NCI-H510A treated with DMSO at 0.1 percent for 48 hours (cell line): Measurements from ENCODE around the gene NOLC1.
"Not testable (repeated sequence)": the region's sequence is repeated elsewhere in the genome, so short reads cannot be mapped to it uniquely, and the experiment has no call there.

Experiments
- DNase-seq: peaks from one replicate; lab custom pipeline; 2025; lab: John Stamatoyannopoulos, UW

Gene NOLC1

DNA sequence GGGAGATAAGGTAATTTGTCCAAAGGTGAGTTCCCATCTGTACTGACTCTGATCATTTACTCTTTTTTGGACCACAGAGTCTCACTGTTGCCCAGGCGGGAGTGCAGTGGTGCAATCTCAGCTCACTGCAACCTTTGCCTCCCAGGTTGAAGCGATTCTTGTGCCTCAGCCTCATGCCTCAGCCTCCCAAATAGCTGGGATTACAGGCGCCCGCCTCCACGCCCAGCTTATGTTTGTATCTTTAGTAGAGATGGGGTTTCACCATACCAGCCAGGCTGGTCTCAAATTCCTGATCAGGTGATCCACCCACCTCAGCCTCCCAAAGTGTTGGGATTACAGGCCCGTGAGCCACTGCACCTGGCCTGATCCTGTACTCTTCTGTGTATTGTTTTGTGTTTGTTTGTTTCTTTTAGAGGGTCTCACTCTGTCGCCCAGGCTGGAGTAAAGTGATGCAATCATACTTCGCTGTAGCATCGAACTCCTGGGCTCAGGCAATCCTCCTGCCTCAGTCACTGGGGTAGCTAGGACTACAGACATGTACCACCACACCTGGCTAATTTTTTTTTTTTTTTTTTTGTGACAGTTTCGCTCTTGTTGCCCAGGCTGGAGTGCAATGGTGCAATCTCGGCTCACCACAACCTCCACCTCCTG, 2.4 kb downstream of the NOLC1 start:
- no peak for DNase-seq

DNA sequence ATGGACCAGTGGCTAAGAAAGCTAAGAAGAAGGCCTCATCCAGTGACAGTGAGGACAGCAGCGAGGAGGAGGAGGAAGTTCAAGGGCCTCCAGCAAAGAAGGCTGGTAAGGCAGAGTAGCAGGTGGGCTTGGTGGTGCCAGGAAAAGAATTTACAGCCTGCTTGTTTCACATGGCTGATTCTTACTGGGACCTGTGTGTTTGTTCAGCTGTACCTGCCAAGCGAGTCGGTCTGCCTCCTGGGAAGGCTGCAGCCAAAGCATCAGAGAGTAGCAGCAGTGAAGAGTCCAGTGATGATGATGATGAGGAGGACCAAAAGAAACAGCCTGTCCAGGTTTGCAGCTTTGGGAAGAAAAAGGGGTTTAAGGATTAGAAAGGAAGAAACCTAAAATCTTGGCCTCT, 5.0 kb downstream of the NOLC1 start:
- DNase-seq: peak; percentile 88

- DNase-seq: no peak
These were observed 6.9 kb downstream of the NOLC1 start for GRCh38 chr10:102159051-102159597.

DNA sequence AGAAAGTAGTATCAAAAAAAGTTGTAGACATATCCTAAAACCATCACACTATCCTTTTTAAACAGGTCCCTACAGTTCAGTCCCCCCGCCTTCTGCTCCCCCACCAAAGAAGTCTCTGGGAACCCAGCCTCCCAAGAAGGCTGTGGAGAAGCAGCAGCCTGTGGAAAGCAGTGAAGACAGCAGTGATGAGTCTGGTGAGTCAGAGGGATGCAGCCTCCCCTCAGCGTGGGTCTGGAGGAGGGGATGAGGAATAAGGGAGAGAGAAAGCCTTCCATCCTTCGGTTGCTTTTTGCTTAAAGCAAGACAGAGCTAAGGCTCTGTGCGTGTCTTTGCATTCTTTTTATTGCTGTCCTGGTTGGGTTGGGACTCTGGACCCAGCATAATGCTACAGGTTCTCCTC, 7.6 kb downstream of the NOLC1 start:
- DNase-seq: no peak

DNA sequence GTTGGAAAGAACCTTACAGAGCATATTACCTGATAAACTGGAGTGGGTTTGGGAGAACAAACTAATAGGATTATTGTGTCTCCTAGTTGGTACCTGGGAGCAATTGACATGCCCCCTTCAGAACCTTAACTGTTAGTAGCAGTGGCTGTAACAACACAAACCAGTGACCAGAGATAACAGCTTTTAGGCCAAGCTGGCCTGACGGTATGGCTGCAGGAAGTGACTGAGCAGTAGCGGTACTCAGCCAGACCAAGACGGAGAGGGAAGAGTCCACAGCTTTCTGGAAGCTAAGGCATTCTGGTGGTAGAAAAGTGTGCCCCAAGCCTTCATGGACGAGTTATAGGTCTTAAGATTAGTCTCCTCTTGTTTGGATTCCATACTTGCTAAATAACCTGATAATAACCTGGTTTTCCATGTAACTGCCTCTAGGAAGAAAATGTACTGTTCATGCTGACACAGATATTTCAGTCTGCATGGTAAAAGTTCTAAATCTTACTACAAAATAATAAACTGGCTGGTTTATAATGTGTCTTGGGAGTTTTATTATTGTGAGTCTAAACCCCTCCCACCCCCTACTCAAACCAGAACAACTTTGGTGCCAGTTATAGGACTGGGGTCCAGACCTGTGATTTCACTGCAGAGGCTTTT, 11.3 kb downstream of the NOLC1 start:
- no peak for DNase-seq

DNA sequence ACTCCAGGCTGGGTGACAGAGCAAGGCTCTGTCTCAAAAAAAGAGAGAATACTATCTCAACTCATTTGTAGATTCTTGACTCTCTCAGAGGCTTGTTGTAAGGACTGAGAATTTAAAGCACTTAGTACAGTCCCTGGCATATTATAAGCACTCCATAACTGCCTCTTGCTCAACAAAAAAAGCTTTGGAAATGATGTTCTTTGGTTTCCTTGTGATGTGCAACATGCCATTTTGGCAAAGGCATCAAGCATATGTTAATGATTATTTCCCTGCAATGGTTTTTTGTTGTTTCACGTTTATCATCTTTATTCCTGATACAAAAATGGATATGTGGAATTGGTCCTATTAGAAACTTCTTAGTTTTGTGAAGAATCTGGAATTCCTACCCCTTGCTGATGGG, 15.7 kb downstream of the NOLC1 start:
- DNase-seq: no peak

- DNase-seq: no peak
These were observed 18.4 kb downstream of the NOLC1 start for GRCh38 chr10:102170602-102171001.

DNA sequence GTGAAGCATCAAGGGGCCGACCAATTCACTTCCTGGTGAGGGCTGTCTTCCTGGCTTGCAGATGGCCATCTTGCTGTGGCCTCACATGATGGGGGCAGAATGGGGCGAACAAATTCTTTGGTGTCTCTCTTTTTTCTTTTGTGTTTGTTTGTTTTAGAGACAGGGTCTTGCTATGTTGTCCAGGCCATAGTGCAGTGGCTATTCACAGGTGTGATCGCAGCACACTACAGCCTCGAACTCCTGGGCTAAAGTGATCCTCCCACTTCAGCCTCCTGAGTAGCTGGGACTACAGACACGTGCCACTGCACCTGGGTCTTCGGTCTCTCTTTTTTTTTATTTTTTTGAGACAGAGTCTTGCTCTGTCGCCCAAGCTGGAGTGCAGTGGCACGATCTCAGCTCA, 20.1 kb downstream of the NOLC1 start:
- DNase-seq: no peak

DNA sequence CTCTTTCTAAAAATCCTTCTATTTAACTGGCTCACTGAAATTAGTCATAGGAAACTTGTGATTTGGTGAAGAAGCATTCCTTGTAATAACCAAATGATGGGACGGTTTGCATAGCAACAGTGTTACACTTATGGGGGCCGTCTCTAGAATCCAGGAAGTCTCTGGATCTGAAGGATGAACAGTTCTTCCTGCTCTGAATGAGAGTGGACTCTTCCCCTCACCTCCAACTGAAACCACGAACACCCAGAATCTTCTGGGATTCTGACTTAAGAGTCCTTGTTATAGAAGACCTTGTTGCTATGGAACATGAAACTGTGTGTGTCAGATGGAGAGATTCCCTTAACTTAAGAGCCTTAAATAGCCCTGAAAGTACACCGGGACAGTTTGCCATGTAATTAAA, 23.2 kb downstream of the NOLC1 start:
- no peak for DNase-seq

GRCh38 chr10:102184606-102185005, 32.4 kb downstream of the NOLC1 start:
- DNase-seq: no peak

GRCh38 chr10:102185272-102185671, 33.1 kb downstream of the NOLC1 start:
- DNase-seq: no peak

DNA sequence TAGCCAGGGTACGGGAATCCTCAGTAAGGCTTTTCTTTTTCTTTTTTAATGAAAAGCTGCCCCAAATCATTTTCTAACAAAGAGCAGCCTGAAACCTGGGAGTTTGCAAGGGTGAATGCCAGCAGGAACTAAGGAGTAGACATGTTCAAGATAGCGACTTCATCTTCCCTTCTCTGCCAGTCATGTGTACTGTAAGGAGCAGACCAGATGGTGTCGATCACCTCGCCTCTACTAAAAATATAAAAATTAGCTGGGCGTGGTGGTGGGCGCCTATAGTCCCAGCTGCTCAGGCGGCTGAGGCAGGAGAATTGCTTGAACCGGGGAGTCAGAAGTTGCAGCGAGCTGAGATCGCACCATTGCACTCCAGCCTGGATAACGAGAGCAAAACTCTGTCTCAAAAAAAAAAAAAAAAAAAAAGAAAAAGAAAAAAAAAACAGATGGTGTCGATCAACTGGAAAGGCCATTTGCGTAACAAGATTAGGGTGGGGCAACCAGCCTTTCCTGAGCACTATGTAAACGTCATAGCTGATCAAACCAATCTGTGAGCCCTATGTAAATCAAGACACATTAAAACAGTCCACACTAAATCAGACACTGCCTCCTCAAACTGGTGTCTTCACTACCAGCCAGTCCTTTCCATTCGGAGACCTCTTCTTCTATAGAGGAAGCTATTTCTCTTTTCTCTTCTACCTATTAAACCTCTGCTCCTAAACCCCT, 33.8 kb downstream of the NOLC1 start:
- no peak for DNase-seq

- DNase-seq: no peak
These were observed 36.2 kb downstream of the NOLC1 start for GRCh38 chr10:102188298-102188940.

DNA sequence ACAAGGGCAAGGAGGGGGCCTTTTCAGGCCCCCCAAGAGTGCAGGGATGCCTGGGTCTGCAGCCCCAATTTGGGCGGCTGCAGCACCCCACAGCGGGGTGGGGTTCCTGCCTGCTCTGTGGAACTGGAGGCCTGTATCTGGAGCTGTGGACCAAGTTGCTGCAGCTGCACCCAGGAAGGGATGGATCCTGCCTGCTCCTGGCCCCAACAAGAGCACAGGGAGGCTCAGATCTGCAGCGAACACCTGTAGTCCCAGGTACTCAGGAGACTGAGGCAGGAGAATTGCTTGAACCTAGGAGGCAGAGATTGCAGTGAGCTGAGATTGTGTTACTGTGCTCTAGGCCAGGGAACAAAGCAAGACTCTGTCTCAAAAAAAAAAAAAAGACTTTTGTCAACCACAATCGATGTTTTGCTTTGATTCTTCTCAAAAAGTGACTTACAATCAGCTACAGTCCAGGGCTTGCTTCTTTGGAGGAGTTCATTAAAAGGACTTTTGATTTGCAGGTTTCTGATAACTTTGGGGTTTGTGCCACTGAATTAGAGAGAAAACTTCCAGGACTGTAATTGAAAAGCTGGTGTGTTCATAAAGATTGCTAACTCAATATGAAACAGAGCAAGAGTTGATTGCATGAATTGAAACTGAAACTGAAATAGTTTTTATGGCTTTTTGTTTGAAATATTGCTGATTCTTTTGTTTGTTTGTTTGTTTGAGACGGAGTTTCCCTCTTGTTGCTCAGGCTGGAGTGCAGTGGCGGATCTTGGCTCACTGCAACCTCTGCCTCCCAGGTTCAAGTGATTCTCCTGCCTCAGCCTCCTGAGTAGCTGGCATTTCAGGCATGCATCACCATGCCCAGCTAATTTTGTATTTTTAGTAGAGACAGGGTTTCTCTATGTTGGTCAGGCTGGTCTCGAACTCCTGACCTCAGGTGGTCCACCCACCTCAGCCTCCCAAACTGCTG, 37.0 kb downstream of the NOLC1 start:
- DNase-seq: not testable (repeated sequence)

GRCh38 chr10:102191956-102192355, 39.8 kb downstream of the NOLC1 start:
- DNase-seq: no peak

DNA sequence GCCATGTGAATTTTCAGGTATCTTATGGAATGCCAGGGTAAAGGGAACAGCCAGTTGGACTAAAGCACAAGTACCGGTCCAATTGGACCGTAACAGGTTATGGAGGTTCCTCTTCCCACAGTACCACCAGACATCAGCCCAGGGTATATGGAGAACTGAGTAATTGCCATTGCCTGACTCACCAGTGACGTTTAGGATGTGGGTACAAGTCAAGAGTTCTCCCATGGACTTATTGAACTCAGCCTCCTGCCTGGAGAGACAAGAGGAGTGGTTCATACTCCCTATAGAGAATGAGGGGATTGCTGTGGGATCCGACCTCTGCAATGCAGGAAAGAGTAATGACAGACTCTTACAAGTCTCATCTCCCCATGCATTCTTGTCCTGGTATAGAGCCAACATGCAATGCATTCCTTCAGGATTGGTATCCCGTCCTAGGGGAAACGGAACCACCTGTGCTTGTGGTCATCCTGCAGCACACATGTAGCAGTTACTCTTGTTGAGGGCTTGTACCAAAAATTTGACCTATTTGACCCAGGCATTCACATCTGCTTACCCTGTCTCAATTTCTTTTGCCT, 43.2 kb downstream of the NOLC1 start:
- no peak for DNase-seq

GRCh38 chr10:102196893-102197292, 44.7 kb downstream of the NOLC1 start:
- no peak for DNase-seq

DNA sequence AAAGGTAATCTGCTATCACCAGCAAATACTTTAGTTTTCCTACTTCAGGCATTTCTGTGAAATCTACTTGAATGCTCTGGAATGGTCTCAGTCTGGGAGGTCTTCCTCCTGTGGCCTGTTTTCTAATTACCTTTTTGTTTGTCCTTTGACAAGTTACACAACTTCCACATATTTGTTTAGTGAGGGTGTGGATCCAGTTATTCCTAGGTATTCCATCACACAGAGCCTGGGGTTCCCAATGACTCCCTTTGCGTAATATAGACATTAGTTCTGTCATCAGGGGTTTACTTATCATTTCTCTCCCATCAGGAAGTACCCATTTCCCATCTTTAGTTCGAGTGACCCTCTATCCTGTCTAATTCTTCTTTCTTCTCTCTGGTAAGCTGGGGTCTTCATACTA, 45.8 kb downstream of the NOLC1 start:
- no peak for DNase-seq

GRCh38 chr10:102200751-102201640, 48.8 kb downstream of the NOLC1 start:
- no peak for DNase-seq

- DNase-seq: no peak
These were observed 50.2 kb downstream of the NOLC1 start for GRCh38 chr10:102202386-102202785.
